ENCODE results near the gene BEX4.
"Not testable (repeated sequence)": the region's sequence is repeated elsewhere in the genome, so short reads cannot be mapped to it uniquely, and the experiment has no call there.

The BEX4 gene

DNA sequence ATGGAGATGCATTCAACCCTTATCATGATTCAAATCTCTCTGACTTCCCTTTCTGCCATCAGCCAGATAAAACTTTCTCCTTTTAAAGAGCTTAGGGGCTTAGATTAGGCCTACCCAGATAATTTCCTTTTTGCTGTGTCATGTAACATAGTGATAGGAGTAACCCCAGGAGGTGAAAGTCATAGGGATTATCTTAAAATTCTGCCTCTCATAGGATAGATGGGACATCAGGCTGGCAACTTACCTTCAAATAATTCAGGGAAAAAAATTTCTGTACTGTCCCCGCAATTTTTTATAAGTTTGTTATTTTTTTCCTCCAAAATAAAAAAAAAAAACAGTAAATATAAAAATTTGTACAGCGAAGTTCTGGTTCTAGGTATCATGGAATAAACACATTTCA lies 20.7 kb downstream of the BEX4 start:
- in situ Hi-C loops (cut with HindIII; ENCODE audit: low sequenced_read_pairs), result not testable (repeated sequence)

DNA sequence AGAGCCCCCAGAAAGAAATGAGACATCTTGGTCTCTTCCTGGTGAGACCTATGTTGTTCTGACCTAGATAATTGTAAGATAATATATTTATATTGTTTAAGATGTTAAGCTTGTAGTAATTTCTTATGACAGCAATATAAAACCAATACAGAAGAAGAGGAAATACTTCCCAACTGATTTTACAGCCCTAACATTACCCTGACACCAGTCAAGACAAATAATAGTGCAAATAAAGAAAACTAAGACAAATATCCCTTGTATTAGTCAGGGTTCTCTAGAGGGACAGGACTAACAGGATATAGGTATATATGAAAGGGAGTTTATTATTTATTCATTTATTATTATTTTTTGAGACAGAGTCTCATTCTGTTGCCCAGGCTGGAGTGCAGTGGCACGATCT lies 21.4 kb downstream of the BEX4 start:
- in situ Hi-C loops (cut with HindIII; ENCODE audit: low sequenced_read_pairs), result no loop called here

- in situ Hi-C loops (cut with HindIII; ENCODE audit: low sequenced_read_pairs), result no loop called here
Measured at GRCh38 chrX:103240155-103240554, 25.2 kb downstream of the BEX4 start.

DNA sequence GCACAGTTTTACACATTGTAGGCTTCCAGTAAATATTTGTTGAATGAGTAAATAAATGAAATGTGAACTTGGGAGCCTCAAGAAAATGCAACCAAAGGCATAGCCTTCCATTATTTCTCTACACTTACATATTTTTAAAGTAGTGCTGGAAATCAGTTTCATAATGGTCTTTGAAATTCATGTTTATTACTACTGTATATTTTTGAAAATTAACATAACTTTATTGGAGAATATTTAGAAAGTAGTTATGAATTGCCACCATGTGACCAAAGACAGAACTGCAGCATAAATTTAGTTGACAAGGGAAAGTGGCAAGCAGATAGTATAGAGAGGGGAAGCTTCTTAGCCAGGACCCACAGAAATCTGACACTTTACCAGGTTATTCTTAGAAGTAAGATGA lies 33.6 kb downstream of the BEX4 start:
- in situ Hi-C loops (cut with HindIII; ENCODE audit: low sequenced_read_pairs), result no loop called here

GRCh38 chrX:103249805-103250204 lies 34.9 kb downstream of the BEX4 start:
- in situ Hi-C loops (cut with HindIII; ENCODE audit: low sequenced_read_pairs), result no loop called here

DNA sequence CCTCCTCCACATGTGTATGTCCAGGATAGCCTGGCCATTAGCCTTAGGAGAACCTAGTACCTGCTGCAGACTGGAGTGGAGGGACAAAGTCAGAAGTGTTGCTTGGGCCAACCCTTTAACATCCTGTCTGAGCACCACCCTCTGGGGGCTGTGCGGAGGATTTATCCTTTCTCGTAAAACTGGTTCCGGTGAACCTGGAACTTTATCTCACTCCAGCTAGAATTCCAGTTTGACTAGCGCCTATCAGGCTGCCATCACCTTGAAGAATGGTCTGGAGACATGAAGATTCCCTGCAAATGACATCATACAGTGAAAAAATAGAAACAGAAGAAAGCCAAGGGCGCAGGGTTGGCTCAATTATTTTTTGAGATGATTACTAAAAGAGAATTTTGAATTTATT lies 36.1 kb downstream of the BEX4 start:
- in situ Hi-C loops (cut with HindIII; ENCODE audit: low sequenced_read_pairs), result no loop called here

- in situ Hi-C loops (cut with HindIII; ENCODE audit: low sequenced_read_pairs), result no loop called here
Measured at GRCh38 chrX:103253608-103254007, 38.7 kb downstream of the BEX4 start.

GRCh38 chrX:103254171-103254824 lies 39.4 kb downstream of the BEX4 start:
- in situ Hi-C loops (cut with HindIII; ENCODE audit: low sequenced_read_pairs), result no loop called here

DNA sequence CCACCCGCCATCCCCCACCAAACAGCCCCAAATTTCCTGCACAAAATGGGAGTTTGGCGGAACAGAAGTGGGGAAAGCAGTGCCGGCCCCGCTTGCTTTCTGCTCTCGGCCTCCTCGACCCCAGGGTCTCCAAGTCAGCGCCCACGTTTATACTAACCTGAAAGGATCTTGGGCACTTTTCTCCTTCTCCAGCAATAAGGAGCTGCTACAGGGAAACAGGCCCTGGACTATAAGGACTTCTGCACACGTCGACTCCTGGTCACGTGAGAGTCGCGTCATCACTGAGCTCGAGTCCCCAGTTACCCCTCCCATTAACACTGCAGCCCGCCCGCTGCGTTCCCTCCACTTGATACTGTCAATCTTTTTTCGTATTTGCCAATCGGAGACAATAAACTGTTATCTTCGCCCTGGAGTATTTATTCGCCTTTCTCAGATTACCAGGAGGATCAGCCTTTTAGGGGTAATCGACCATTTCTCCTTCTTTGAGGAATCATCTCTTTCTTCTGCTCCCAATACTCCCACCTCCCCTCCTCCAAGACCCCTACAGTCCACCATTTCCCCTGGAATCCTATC lies 40.1 kb downstream of the BEX4 start, which contains the start of gene TCEAL8:
Gene TCEAL8, minus strand, starts transcription at position 235 of the 573 bp plus-strand sequence. CDS start 1,176 bp downstream, outside the sequence.
- in situ Hi-C loops (cut with HindIII; ENCODE audit: low sequenced_read_pairs), result no loop called here

DNA sequence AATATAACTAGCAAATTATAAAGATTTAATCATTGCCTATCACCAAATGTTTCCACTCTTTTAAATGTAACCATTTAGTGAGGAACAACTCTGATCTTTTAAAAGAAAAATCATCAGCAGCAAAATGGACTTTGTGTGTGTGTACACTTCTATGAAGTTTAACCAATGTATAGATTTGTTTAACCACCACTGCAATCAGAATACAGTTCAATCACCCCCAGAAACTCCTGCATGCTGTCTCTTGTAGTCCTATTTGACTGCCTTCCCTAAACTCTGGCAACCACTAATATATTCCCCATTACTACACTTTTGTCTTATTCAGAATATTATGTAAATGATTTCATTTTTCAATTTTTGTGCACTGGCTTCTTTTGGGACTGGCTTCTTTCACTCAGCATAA lies 41.7 kb downstream of the BEX4 start:
- in situ Hi-C loops (cut with HindIII; ENCODE audit: low sequenced_read_pairs), result no loop called here

DNA sequence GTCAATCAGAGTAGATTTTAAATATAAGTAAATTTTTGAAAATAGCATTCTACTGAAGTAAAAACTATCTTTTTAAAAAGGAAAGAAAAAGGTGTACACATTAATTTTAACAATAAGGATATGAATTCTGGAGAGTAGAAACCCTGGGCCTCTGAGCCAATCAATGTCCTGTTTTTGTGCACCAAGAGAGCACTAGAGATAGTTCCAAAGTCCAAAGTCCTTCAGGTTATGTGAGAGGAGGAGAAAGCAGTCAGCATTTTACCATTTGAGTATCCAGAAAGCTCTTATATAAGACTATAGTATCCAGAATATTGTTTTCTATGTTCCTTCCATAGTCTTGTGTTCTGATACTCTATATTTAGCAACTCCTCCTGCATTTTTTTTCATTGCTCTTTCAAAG lies 43.4 kb downstream of the BEX4 start:
- in situ Hi-C loops (cut with HindIII; ENCODE audit: low sequenced_read_pairs), result no loop called here
